HCT116 (cell line): ENCODE results near the gene OSBPL10. TPM values are rescaled to one million over a fixed set of nuclear protein-coding genes. Genes with fewer than 3 reads are reported as not detected.

ENCODE experiments used
- ATAC-seq: fragments of 200-7000 bp; cut with Tn5 transposase; 2 replicates; pipeline ENCODE4 v1.9.1; 2020; ENCODE audit warnings: mild to moderate bottlenecking, moderate library complexity
- BruUV-seq: library from RNA; stranded (reverse); fragments of 400-500 nt; replicated peaks from 2 replicates; lab custom pipeline; 2021; lab: Mats Ljungman, UMichigan
- CTCF ChIA-PET: fragments of 300-600 bp; sonication (Branson Sonifier 250); formaldehyde crosslinking; loops from one replicate; lab custom pipeline; 2021; ENCODE audit warnings: antibody characterized with exemption; lab: Charles Lee
- POLR2A ChIA-PET: fragments of 300-600, 350-600 bp; sonication (Branson Sonifier 250); formaldehyde crosslinking; loops from one replicate; lab custom pipeline; 2021; ENCODE audit warnings: antibody characterized with exemption; lab: Charles Lee
- RAD21 ChIA-PET, 2 experiments: fragments of 300-600 bp; sonication (Branson Sonifier 250); formaldehyde crosslinking; loops; one replicate each; lab custom pipeline; 2023; ENCODE audit warnings: low total read pairs in 2 of 2; ENCODE audit not compliant: uncharacterized antibody in 2 of 2, unreplicated experiment in 2 of 2, low non-redundant PET in 1 of 2; lab: Charles Lee
- DNase-seq: peaks from one replicate; pipeline ENCODE4 v3.0.0-alpha.2; 2010; ENCODE audit warnings: low read depth, low spot score
- H2AFZ ChIP-seq: fragments of 200-600 bp; shearing (Covaris generic), sonication (generic); 2 replicates; pipeline ENCODE4 v1.6.1; 2017; ENCODE audit warnings: low read depth, mixed run types, mixed read lengths, antibody characterized with exemption, low read length; ENCODE audit not compliant: poor library complexity, severe bottlenecking
- H3K27ac ChIP-seq: 2 replicates; pipeline ENCODE4 v1.5.1; 2012; ENCODE audit warnings: low read depth, low read length
- H3K27me3 ChIP-seq: fragments of 200-600 bp; sonication (generic); 2 replicates; pipeline ENCODE4 v1.6.1; 2016; ENCODE audit warnings: mixed run types, low read length, mixed read lengths; ENCODE audit not compliant: insufficient read depth
- H3K36me3 ChIP-seq, 2 experiments: fragments of 200-500 bp in 1 of 2; fragments of 200-600 bp in 1 of 2; sonication (Bioruptor generic) in 1 of 2; sonication (generic) in 1 of 2; 2 replicates each; pipeline versions ENCODE4 v1.5.1 to v1.6.1; 2014 to 2016; ENCODE audit warnings: low read length in 2 of 2, inconsistent platforms in 1 of 2, mixed read lengths in 1 of 2, mixed run types in 1 of 2; ENCODE audit not compliant: insufficient read depth in 2 of 2, control insufficient read depth in 1 of 2
- H3K4me1 ChIP-seq, 2 experiments: fragments of 200-600 bp in 1 of 2; sonication (generic) in 1 of 2; 2 replicates each; pipeline versions ENCODE4 v1.5.1 to v1.6.1; 2012 to 2017; ENCODE audit warnings: low read length in 2 of 2, inconsistent platforms in 1 of 2, mild to moderate bottlenecking in 1 of 2, mixed read lengths in 1 of 2, mixed run types in 1 of 2, moderate library complexity in 1 of 2; ENCODE audit not compliant: insufficient read depth in 2 of 2, control insufficient read depth in 1 of 2
- H3K4me2 ChIP-seq: fragments of 200-600 bp; sonication (generic); 2 replicates; pipeline ENCODE4 v1.6.1; 2017; ENCODE audit warnings: mixed run types, low read length, mixed read lengths
- H3K4me3 ChIP-seq, 2 experiments: fragments of 200-600 bp in 1 of 2; sonication (generic) in 1 of 2; replicated peaks in 1 of 2; 2 replicates each; pipeline ENCODE4 v1.5.1; 2011 to 2016; ENCODE audit warnings: low read length in 2 of 2, control low read depth in 1 of 2, low read depth in 1 of 2, mild to moderate bottlenecking in 1 of 2, mixed read lengths in 1 of 2, mixed run types in 1 of 2
- H3K79me2 ChIP-seq: fragments of 200-600 bp; sonication (generic); 2 replicates; pipeline ENCODE4 v1.6.1; 2017; ENCODE audit warnings: mild to moderate bottlenecking, mixed run types, low read length, moderate library complexity, mixed read lengths; ENCODE audit not compliant: insufficient read depth
- H3K9ac ChIP-seq: fragments of 200-600 bp; sonication (generic); 2 replicates; pipeline ENCODE4 v1.6.1; 2016; ENCODE audit warnings: low read length, mixed read lengths
- H3K9me2 ChIP-seq: fragments of 200-600 bp; sonication (generic), shearing (Covaris generic); 2 replicates; pipeline ENCODE4 v1.6.1; 2017; ENCODE audit warnings: mixed run types, mild to moderate bottlenecking, moderate library complexity; ENCODE audit not compliant: insufficient read depth
- H3K9me3 ChIP-seq, 2 experiments: fragments of 200-500 bp in 1 of 2; fragments of 200-600 bp in 1 of 2; sonication (Bioruptor generic) in 1 of 2; sonication (generic) in 1 of 2; 2 replicates each; pipeline ENCODE4 v1.6.1; 2014 to 2017; ENCODE audit warnings: low read length in 2 of 2, mixed read lengths in 2 of 2, inconsistent platforms in 1 of 2, low read depth in 1 of 2, mild to moderate bottlenecking in 1 of 2, mixed run types in 1 of 2, moderate library complexity in 1 of 2; ENCODE audit not compliant: control insufficient read depth in 1 of 2, insufficient read depth in 1 of 2
- H4K20me1 ChIP-seq: fragments of 200-600 bp; sonication (generic), shearing (Covaris generic); 2 replicates; pipeline ENCODE4 v1.6.1; 2017; ENCODE audit warnings: mixed run types, mild to moderate bottlenecking, moderate library complexity; ENCODE audit not compliant: insufficient read depth
- CBX3 ChIP-seq: IDR thresholded peaks from 2 replicates; pipeline ENCODE4 v1.6.1; 2012; ENCODE audit warnings: low read depth
- EGR1 ChIP-seq: IDR thresholded peaks from 2 replicates; pipeline ENCODE4 v1.6.1; 2012; ENCODE audit warnings: low read depth
- ELF1 ChIP-seq: IDR thresholded peaks from 2 replicates; pipeline ENCODE4 v1.6.1; 2012; ENCODE audit warnings: low read depth, borderline replicate concordance
- EZH2 ChIP-seq: fragments of 200-600 bp; sonication (generic); IDR thresholded peaks from 2 replicates; pipeline ENCODE4 v1.6.1; 2017; ENCODE audit warnings: antibody characterized with exemption, mixed run types
- FOSL1 ChIP-seq: IDR thresholded peaks from 2 replicates; pipeline ENCODE4 v1.6.1; 2012; ENCODE audit warnings: low read depth
- MAX ChIP-seq: IDR thresholded peaks from 2 replicates; pipeline ENCODE4 v1.6.1; 2012
- POLR2A ChIP-seq: IDR thresholded peaks from 2 replicates; pipeline ENCODE4 v1.7.0; 2011; ENCODE audit warnings: borderline replicate concordance; ENCODE audit not compliant: insufficient read depth, insufficient read length; ENCODE audit errors: extremely low read depth
- POLR2AphosphoS5 ChIP-seq: IDR thresholded peaks from 2 replicates; pipeline ENCODE4 v1.6.1; 2011; ENCODE audit warnings: mild to moderate bottlenecking, low read depth, low read length, moderate library complexity
- RAD21 ChIP-seq: IDR thresholded peaks from 2 replicates; pipeline ENCODE4 v1.6.1; 2012; ENCODE audit warnings: low read depth, mild to moderate bottlenecking
- REST ChIP-seq: IDR thresholded peaks from 2 replicates; pipeline ENCODE4 v1.6.1; 2012; ENCODE audit warnings: low read depth
- SIN3A ChIP-seq: IDR thresholded peaks from 2 replicates; pipeline ENCODE4 v1.6.1; 2012; ENCODE audit warnings: low read depth
- SP1 ChIP-seq: IDR thresholded peaks from 2 replicates; pipeline ENCODE4 v1.6.1; 2012; ENCODE audit warnings: low read depth
- SRF ChIP-seq: IDR thresholded peaks from 2 replicates; pipeline ENCODE4 v1.6.1; 2012; ENCODE audit warnings: low read depth
- TCF7L2 ChIP-seq: IDR thresholded peaks from 2 replicates; pipeline ENCODE4 v1.7.0; 2011; ENCODE audit warnings: borderline replicate concordance, inconsistent platforms; ENCODE audit not compliant: insufficient read depth, insufficient read length; ENCODE audit errors: extremely low read depth
- YY1 ChIP-seq: IDR thresholded peaks from 2 replicates; pipeline ENCODE4 v1.6.1; 2011; ENCODE audit warnings: low read length, low read depth, moderate library complexity, mild to moderate bottlenecking; ENCODE audit not compliant: insufficient replicate concordance; ENCODE audit errors: extremely low read depth
- ZBTB33 ChIP-seq: IDR thresholded peaks from 2 replicates; pipeline ENCODE4 v1.6.1; 2011; ENCODE audit warnings: mild to moderate bottlenecking, low read length, moderate library complexity; ENCODE audit not compliant: insufficient replicate concordance; ENCODE audit errors: extremely low read depth
- ZFX ChIP-seq: fragments of 450-650 bp; IDR thresholded peaks from 2 replicates; pipeline ENCODE4 v1.6.1; 2017
- ZNF274 ChIP-seq: fragments of 200-500 bp; sonication (Bioruptor generic); IDR thresholded peaks from 2 replicates; pipeline ENCODE4 v1.6.1; 2014; ENCODE audit warnings: mild to moderate bottlenecking, low read depth, low read length, inconsistent platforms
- intact Hi-C: fragments of 100-400 bp; cut with micrococcal nuclease; formaldehyde crosslinking; loops from 2 replicates; pipeline ENCODE4 v1.10.0; 2022
- total RNA-seq: library from RNA; stranded (reverse); gene quantifications from one replicate; pipeline ENCODE4 v1.2.1, GENCODE V29; 2021; ENCODE audit not compliant: unreplicated experiment

Gene OSBPL10
- total RNA-seq, 1 experiment from 2014 or later, result 25.8 TPM

- no peak for TF ChIP-seq ZBTB33
- no peak for TF ChIP-seq POLR2AphosphoS5
- no peak for TF ChIP-seq ELF1
- TF ChIP-seq SP1, result no peak
- no peak for TF ChIP-seq EZH2
- no peak for TF ChIP-seq RAD21
- no peak for TF ChIP-seq EGR1
Observed at GRCh38 chr3:31724116-31724515, 256.9 kb downstream of the OSBPL10 start (continued).

GRCh38 chr3:31723701-31724100 lies 257.4 kb downstream of the OSBPL10 start:
- no peak overlapping the region for H3K27ac ChIP-seq
- H3K4me3 ChIP-seq, result no peak overlapping the region
- H4K20me1 ChIP-seq, result no peaks in the 10 kb centered on the region
- no TSS peak for BruUV-seq
- ChIA-PET POLR2A (no interaction called here), CTCF (no interaction called here)
- DNase-seq (no peak), ATAC-seq (no peak)
- intact Hi-C loops, result no loop called here
- H3K9ac ChIP-seq, result no peak overlapping the region
- no peak overlapping the region for H3K4me2 ChIP-seq
- no peaks in the 10 kb centered on the region for H3K9me2 ChIP-seq
- H3K36me3 ChIP-seq, result no peaks in the 10 kb centered on the region
- no peaks in the 10 kb centered on the region for H3K27me3 ChIP-seq
- TF ChIP-seq ZFX (no peak), POLR2A (no peak), REST (no peak), RAD21 (no peak), ELF1 (no peak), FOSL1 (no peak), TCF7L2 (no peak), MAX (no peak), SP1 (no peak), ZNF274 (no peak), SRF (no peak), CBX3 (no peak), YY1 (no peak), SIN3A (no peak), POLR2AphosphoS5 (no peak), EZH2 (no peak), EGR1 (no peak)
- TF ChIP-seq, all 23 proteins: peak for 0
- H2AFZ ChIP-seq, result no peak overlapping the region
- RAD21 ChIA-PET, result no interaction called here
- no peaks in the 10 kb centered on the region for H3K79me2 ChIP-seq
- H3K4me1 ChIP-seq, result peaks cover 0 to 1% of the 10 kb centered on the region in 2 experiments; a peak in 1 of 4 replicates
- H3K9me3 ChIP-seq, result no peaks in the 10 kb centered on the region
